A549 treated with CpdA at 1 μM for 4 hours (cell line): Measurements from ENCODE around the gene KREMEN2. TPM values are rescaled to one million over a fixed set of nuclear protein-coding genes. Genes with fewer than 3 reads are reported as not detected.

Experiments used
- total RNA-seq: library from RNA; stranded (reverse); fragments of 200-300 nt; extraction: Qiagen RNA extraction; gene quantifications from 5 replicates; pipeline ENCODE4 v1.2.3, GENCODE V29; 2022; ENCODE audit warnings: low read depth

KREMEN2 gene, protein sequence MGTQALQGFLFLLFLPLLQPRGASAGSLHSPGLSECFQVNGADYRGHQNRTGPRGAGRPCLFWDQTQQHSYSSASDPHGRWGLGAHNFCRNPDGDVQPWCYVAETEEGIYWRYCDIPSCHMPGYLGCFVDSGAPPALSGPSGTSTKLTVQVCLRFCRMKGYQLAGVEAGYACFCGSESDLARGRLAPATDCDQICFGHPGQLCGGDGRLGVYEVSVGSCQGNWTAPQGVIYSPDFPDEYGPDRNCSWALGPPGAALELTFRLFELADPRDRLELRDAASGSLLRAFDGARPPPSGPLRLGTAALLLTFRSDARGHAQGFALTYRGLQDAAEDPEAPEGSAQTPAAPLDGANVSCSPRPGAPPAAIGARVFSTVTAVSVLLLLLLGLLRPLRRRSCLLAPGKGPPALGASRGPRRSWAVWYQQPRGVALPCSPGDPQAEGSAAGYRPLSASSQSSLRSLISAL
- 1.1 to 2.3 TPM (median 1.9 TPM) in 5 replicates for total RNA-seq

DNA sequence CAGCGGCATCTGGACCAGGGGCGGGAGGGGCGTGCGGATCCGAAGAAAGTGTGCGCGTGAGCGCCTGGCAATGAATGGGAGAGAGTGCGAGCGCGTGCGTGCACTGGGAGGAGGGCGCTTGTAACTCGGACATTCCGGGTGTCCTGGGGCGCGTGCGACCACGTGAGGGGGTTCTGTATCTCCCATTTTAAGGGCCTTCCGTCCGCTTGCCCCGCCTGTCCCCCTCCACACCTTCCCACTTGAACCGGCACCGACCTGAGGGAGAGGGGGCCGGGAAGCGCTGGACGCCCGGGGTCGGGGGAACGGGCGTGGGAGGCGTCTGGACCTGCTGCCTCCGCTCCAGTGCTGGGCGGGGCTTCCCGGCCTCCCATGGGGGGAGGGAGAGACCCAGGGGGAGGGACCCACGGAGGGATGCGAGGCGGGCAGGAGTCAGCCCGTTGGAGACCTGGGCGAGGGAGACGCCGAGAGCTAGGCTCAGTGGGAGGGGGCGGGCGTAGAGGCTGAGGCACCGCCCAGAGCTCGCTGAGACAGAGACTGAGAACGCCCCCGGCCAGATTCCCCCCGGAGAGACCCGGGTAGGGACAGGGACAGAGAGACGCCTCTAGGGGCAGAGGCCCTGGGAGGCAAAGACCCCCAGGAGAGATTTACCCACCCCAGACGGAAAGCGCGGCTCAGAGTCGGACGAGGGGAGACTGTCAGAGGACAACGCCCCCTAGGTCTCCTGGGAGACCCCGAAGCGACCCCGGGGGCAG lies at the start of gene KREMEN2:
KREMEN2 (plus strand) TSS at position 553 of the 752 bp plus-strand sequence. CDS start 246 bp downstream, outside the sequence.

DNA sequence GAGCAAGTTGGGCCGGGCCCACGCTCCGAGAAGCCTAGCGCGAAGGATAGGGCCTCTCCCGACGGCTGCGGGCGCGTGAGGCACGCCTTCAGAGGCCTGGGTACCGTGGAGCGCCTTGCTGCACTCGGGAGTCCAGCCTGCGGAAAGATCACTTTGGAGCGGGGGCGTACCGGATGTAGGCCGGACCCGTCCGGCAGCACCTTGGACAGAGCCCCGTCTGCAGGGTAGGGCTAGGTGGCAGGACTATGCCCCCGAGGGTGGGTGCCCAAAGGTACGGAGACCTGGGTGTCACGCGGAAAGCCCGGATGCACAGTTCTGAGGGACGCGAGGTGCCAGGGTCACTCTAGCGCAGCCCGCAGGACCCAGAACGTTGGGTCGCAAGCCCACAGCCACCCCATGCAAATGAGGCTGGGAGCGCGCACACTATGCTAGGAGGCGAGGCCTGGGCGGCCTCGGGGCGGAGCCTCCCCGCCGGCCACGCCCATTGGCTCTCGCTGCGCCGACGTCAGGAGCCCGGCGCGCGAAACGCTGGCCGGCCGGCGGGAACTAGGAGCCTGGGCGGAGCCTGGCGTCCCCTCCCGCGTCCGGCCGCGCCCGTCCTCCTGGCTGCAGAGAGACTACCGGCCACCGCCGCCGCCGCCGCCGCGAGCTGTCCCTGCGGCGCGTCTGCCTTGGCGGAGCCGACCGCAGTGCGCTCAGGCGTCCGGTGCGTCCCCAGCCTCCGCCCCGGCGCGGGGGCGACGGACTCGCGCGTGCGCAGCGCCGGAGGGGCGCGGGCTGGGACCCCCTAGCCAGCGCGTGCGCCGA lies 4.9 kb downstream of the KREMEN2 start, which contains the start of gene PAQR4:
PAQR4 (plus strand) TSS at position 611 of the 807 bp plus-strand sequence. CDS start 327 bp downstream, outside the sequence.

DNA sequence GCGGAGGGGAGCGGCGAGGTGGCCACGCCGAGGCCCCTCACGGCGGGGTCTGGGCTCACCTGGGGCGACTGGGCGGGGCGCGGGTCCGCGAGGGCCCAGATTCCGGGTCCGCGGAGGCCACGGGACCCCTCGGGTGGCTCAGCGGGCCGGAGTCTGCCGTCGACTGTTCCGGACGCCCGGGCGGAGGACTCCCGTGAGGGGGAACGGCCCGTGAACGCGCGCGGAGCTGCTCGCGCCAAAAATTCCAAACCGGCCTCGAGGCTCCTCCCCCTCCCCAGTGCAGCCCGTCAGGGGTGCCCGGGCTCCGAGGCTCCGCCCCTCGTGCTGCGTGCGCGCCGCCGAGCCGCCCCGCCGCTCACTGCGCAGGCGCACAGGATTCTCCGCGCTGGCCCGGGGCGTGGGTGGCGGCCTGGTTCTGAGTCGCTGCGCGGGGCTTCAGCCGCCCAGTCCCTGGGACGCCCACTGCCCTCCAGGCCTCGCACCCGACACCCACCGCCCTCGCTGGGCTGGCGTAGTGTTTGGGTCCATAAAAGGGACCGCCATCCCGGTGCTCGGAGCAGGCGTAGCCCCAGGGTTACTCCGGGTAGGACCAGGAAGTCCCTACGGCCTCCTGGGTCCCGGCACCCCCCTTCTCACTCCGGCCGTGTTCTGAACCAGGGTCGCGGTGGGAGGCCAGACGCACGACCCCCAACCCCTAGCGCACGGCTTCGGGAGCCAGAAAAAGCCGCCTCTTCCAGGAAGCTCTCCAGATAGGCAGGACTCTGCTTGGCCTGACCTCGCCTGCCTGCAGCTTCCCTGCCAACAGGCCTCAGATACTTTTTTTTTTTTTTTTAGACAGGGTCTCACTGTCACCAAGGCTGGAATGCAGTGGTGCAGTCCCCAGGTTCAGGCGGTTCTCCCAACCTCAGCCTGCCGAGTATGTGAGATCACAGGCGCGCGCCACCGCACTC lies 16.4 kb downstream of the KREMEN2 start, which contains the start of gene PKMYT1:
PKMYT1 (minus strand) TSS at position 220 of the 950 bp plus-strand sequence. CDS start 789 bp downstream, outside the sequence.

DNA sequence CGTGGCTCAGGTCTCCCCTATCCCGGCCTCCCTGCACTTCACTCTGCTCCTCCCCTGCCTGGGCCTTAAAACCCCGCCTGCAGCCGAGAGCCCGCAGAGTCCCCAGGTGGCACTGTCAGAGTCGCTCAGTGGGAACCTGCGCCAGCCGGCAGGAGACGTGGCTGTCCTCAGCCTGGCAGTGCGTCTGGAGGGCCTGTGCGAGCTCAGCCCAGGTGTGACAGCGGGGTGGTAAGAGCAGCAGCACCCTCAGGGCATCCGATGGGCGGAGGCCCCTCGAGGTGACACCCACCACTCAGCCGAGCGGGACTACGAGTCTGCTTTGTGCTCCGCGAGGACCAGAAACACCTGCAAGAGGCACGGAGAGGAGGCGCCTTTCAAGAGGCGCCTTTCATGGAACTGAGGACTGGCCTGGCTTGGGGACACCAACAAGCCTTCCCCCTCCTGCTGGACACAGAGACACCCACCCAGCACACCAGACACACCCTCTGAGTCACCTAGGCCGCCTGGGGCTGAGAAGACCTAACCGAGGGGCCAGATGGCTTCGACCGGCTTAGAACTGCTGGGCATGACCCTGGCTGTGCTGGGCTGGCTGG lies 48.8 kb downstream of the KREMEN2 start, which contains the start of gene CLDN9:
CLDN9 (plus strand) TSS at position 96 of the 593 bp plus-strand sequence; CDS start at position 536, 440 bp downstream.

Other genes with a start within 250 kb of the KREMEN2 start
- gene PRSS27, start 244.1 kb upstream of the KREMEN2 start, total RNA-seq: 1.0 to 1.6 TPM (median 1.3 TPM) in 5 replicates
- 331 to 447 TPM (median 382 TPM) in 5 replicates for gene SRRM2, start 211.6 kb upstream of the KREMEN2 start, total RNA-seq
- 414 to 506 TPM (median 472 TPM) in 5 replicates for gene ELOB, start 187.0 kb upstream of the KREMEN2 start, total RNA-seq
- gene PRSS33, start 176.7 kb upstream of the KREMEN2 start, total RNA-seq: 0.03 TPM in 1 of 5 replicates, not detected in the others
- not detected in 5 replicates for gene PRSS41, start 165.8 kb upstream of the KREMEN2 start, total RNA-seq
- gene PRSS21, start 147.0 kb upstream of the KREMEN2 start, total RNA-seq: 0.11 to 0.19 TPM (median 0.12 TPM) in 3 of 5 replicates, not detected in the others
- gene ZG16B, start 134.0 kb upstream of the KREMEN2 start, total RNA-seq: 0.55 to 1.0 TPM (median 0.87 TPM) in 5 replicates
- 2.3 to 3.6 TPM (median 2.7 TPM) in 5 replicates for gene PRSS22, start 106.1 kb upstream of the KREMEN2 start, total RNA-seq
- gene FLYWCH2, start 81.1 kb upstream of the KREMEN2 start, total RNA-seq: 46.2 to 58.3 TPM (median 52.7 TPM) in 5 replicates
- gene FLYWCH1, start 52.3 kb upstream of the KREMEN2 start, total RNA-seq: 18.8 to 30.9 TPM (median 28.1 TPM) in 5 replicates
- 29.4 to 40.9 TPM (median 37.7 TPM) in 5 replicates for gene PAQR4, start 5.1 kb downstream of the KREMEN2 start, total RNA-seq
- 62.4 to 91.1 TPM (median 87.4 TPM) in 5 replicates for gene PKMYT1, start 16.2 kb downstream of the KREMEN2 start, total RNA-seq
- gene CLDN9, start 48.6 kb downstream of the KREMEN2 start, total RNA-seq: 0.27 to 0.80 TPM (median 0.39 TPM) in 5 replicates
- gene CLDN6, start 53.9 kb downstream of the KREMEN2 start, total RNA-seq: 0.30 to 0.58 TPM (median 0.32 TPM) in 4 of 5 replicates, not detected in the other
- gene TNFRSF12A, start 56.1 kb downstream of the KREMEN2 start, total RNA-seq: 446 to 698 TPM (median 646 TPM) in 5 replicates
- gene HCFC1R1, start 59.7 kb downstream of the KREMEN2 start, total RNA-seq: 201 to 240 TPM (median 232 TPM) in 5 replicates
- gene THOC6, start 59.8 kb downstream of the KREMEN2 start, total RNA-seq: 27.4 to 38.7 TPM (median 33.2 TPM) in 5 replicates
- gene BICDL2, start 72.7 kb downstream of the KREMEN2 start, total RNA-seq: not detected in 5 replicates
- gene MMP25, start 82.3 kb downstream of the KREMEN2 start, total RNA-seq: 0.67 to 0.97 TPM (median 0.85 TPM) in 5 replicates
- gene IL32, start 101.4 kb downstream of the KREMEN2 start, total RNA-seq: 22.4 to 36.7 TPM (median 28.1 TPM) in 5 replicates
- gene ZSCAN10, start 135.0 kb downstream of the KREMEN2 start, total RNA-seq: 0.03 TPM in 1 of 5 replicates, not detected in the others
- 11.3 to 15.1 TPM (median 13.2 TPM) in 5 replicates for gene ZNF205, start 148.3 kb downstream of the KREMEN2 start, total RNA-seq
- gene ZNF213, start 170.8 kb downstream of the KREMEN2 start, total RNA-seq: 7.9 to 12.9 TPM (median 11.6 TPM) in 5 replicates
- gene OR1F1, start 223.9 kb downstream of the KREMEN2 start, total RNA-seq: 0.29 to 0.48 TPM (median 0.40 TPM) in 3 of 5 replicates, not detected in the others